ENCODE measurements around the gene EBF4. TPM values are rescaled to one million over a fixed set of nuclear protein-coding genes. Genes with fewer than 3 reads are reported as not detected.
"Not testable (repeated sequence)": the region's sequence is repeated elsewhere in the genome, so short reads cannot be mapped to it uniquely, and the experiment has no call there.

Gene EBF4
- total RNA-seq, 1 donor, result 0.09 TPM

DNA sequence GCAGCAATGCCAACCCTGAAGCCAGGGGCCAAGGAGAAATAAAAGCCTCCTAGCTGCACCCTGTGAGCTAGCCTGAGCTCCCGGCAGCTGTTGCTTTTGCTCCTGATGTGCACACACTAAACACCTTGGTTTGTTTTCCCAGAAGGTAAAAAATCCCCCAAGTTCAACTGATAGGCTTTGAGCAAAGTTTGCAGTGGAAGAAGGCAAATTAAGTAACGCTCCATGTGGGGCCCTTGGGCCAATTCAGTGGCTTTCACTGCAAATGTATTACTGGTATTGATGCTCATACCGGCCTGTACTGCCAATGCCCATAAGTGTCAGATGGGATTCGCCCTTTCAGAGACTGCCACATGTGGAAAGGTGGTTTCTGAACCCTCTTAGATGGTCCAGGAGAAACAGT, 19.1 kb upstream of the EBF4 start:
- no peak overlapping the region for H3K4me3 ChIP-seq (ENCODE audit: low read depth, low read length)
- no peak for DNase-seq (ENCODE audit: low read depth)
- TF ChIP-seq, protein P1, sequence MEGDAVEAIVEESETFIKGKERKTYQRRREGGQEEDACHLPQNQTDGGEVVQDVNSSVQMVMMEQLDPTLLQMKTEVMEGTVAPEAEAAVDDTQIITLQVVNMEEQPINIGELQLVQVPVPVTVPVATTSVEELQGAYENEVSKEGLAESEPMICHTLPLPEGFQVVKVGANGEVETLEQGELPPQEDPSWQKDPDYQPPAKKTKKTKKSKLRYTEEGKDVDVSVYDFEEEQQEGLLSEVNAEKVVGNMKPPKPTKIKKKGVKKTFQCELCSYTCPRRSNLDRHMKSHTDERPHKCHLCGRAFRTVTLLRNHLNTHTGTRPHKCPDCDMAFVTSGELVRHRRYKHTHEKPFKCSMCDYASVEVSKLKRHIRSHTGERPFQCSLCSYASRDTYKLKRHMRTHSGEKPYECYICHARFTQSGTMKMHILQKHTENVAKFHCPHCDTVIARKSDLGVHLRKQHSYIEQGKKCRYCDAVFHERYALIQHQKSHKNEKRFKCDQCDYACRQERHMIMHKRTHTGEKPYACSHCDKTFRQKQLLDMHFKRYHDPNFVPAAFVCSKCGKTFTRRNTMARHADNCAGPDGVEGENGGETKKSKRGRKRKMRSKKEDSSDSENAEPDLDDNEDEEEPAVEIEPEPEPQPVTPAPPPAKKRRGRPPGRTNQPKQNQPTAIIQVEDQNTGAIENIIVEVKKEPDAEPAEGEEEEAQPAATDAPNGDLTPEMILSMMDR (IDR thresholded peaks at IDR 0.05; ENCODE audit: insufficient read depth, low read length), result no peak

DNA sequence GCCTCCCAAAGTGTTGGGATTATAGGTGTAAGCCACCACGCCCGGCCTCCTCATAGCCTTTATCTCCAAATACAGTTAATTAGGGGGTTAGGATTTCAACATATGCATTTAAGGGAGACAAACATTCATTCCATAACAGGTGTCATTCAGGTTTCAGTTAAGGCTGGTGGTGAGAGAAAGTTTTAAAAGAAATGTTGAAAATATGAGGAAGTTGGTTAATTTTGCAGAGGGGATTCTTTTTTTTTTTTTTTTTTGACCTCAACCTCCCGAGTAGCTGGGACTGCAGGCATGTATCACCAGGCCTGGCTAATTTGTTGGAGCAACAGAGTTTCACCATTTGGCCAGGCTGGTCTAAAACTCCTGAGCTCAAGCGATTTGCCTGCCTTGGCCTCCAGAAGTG, 12.5 kb upstream of the EBF4 start:
- no peak for DNase-seq (ENCODE audit: low read depth)
- no peak overlapping the region for H3K4me3 ChIP-seq (ENCODE audit: low read depth, low read length)

DNA sequence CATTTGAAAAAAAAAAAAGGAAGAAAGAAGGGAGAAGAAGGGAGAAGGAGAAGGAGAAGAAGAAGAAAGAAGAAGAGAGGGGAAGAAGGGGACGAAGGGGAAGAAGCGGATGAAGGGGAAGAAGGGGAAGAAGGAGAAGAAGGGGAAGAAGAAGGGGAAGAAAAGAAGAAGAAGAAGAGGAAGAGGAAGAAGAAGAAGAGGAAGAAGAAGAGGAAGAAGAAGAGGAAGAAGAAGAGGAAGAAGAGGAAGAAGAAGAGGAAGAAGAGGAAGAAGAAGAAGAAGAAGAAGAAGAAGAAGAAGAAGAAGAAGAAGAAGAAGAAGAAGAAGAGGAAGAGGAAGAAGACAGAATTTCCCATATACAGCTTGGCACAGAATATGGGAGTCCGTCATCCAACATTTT, 10.5 kb upstream of the EBF4 start:
- not testable (repeated sequence) for H3K4me3 ChIP-seq (ENCODE audit: low read depth, low read length); DNase-seq (ENCODE audit: low read depth)

More for the DNA sequence above, 12.5 kb upstream of the EBF4 start:
- TF ChIP-seq, protein P1 (IDR thresholded peaks at IDR 0.05; ENCODE audit: insufficient read depth, low read length), result no peak

DNA sequence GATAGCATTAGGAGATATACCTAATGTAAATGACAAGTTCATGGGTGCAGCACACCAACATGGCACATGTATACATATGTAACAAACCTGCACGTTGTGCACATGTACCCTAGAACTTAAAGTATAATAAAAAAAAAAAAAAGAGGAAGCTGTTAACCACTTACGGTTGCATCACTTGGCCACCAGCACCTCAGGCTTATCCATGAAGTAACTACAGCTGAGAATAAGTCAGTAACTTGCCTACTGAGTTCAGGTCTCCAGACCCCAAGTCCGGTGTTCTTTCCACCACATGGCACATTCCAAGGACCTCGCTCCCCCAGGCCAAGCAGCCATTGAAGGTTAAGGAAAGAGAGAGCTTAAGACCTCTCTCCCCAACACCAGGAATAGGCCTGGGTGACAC, 7.8 kb upstream of the EBF4 start:
- not testable (repeated sequence) for H3K4me3 ChIP-seq (ENCODE audit: low read depth, low read length); DNase-seq (ENCODE audit: low read depth)

DNA sequence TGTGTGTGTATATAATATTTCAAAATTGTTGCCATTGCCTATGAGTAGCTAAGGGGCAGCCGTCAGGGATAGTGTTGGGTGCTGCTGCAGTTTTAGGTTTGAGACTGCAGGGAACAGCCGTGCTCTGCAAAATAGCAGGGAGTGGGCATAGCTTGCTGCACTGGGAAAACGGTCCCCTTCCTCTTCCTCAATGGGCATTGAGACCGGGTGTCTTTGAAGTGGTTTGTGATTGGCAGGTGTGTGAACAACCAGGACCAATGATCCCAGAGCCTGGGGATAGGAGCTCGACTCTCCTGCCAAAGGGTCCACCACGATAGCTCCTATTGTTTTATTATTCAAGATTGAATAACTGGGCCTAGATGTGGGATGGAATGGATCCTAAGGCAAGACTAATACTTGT, 5.1 kb upstream of the EBF4 start:
- TF ChIP-seq, protein P1 (IDR thresholded peaks at IDR 0.05; ENCODE audit: insufficient read depth, low read length), result no peak

DNA sequence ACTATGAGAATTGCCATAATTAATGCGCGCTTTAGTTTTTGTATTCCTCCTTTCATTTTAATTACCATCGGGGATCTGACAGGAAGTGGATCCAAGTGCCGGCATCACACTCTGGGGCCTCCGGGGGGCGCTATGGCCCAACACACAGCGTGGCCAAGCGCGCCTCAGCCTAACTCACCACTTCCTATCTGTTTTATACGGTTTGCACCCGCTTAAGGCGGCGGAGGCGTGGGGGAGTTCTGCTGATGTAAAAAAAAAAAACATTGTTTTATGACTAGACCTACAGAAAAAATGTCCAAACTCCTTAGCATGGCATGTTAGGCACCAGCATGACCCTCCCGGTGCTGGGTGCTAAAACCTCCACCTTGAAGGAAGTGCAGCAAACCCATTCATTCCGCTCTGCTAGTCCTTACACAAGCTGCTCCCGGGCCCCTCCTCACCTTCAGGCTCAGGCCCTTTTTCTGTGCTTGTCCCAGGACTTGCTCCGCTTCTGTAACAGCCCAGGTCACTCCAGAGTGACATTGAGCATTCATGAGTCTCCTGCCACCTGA, 4.5 kb upstream of the EBF4 start:
- DNase-seq (ENCODE audit: low read depth), result peak; percentile 35
- TF ChIP-seq, protein P1 (IDR thresholded peaks at IDR 0.05; ENCODE audit: insufficient read depth, low read length), result peak; percentile 62
- H3K4me3 ChIP-seq (ENCODE audit: low read depth, low read length), result no peak overlapping the region

More for the DNA sequence above, 5.1 kb upstream of the EBF4 start:
- no peak overlapping the region for H3K4me3 ChIP-seq (ENCODE audit: low read depth, low read length)
- no peak for DNase-seq (ENCODE audit: low read depth)

DNA sequence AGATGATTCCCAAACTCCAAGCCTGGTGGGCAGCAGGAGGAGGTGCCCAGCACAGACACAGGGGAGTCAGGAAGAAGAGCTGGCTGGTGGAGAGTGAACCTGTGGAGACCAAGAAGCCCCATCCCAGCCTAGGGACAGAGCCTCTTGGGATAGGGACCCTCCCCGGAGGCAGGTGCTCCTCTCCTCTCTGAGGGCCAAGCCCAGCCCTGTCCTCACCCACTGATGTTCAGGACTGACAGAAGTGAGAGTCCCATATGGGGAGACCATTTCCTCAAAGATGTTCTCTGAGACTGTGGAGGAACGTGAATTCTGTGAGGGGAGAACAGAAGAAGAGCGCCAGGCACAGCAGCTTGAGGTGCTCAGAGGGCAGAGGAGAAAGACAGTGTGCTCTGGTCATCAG, 2.4 kb upstream of the EBF4 start:
- H3K4me3 ChIP-seq (ENCODE audit: low read depth, low read length), result no peak overlapping the region
- no peak for DNase-seq (ENCODE audit: low read depth)
- TF ChIP-seq, protein P1 (IDR thresholded peaks at IDR 0.05; ENCODE audit: insufficient read depth, low read length), result no peak

DNA sequence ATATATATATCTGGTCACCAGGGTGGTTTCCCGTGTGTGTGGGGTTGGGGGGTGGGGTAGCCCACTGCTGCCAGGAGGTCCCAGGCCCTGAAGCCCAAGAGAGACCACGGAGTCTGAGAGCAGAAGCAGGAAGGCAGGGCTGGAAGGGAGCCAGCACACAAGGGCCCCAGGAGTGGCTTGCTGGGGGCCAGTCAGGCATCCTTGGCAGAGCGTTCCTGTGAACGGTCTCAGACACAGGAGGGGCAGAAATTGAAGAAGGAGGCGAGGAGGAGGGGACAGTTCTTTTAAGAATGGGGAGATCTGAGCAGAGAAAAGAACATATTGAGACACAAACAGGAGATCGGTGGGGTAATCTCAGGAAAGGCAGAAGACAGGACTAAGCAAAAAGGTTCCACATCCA, 1.9 kb upstream of the EBF4 start:
- no peak for DNase-seq (ENCODE audit: low read depth)
- H3K4me3 ChIP-seq (ENCODE audit: low read depth, low read length), result no peak overlapping the region
- TF ChIP-seq, protein P1 (IDR thresholded peaks at IDR 0.05; ENCODE audit: insufficient read depth, low read length), result no peak

All from fibroblast of the aortic adventitia (primary cell).